Measurements from ENCODE around the gene PPP1R12B.
"Not testable (repeated sequence)": the region's sequence is repeated elsewhere in the genome, so short reads cannot be mapped to it uniquely, and the experiment has no call there.

The PPP1R12B gene

DNA sequence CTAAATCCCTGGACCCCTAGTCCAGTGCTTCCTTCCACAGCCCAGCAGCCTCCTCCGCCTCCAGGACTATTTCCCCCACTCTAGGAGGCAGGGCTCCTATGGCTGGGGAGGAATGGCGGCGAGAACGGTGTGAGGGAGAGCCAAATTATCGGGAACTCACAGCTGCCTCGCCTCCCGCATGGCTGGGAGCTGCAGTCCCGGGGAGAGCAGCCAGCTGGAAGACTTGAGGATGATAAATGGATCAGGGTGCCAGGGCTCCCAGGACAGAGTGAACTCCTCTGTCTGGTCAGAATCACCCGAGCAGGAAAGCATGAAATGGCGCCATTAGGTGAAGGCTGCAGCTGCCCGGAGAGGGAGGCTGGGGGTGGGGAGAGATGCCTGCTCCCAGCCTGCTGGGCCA, 270.5 kb downstream of the PPP1R12B start:
- not testable (repeated sequence) for DNase-seq

- DNase-seq = no peak
Measured at GRCh38 chr1:202619505-202619904, 271.0 kb downstream of the PPP1R12B start.

DNA sequence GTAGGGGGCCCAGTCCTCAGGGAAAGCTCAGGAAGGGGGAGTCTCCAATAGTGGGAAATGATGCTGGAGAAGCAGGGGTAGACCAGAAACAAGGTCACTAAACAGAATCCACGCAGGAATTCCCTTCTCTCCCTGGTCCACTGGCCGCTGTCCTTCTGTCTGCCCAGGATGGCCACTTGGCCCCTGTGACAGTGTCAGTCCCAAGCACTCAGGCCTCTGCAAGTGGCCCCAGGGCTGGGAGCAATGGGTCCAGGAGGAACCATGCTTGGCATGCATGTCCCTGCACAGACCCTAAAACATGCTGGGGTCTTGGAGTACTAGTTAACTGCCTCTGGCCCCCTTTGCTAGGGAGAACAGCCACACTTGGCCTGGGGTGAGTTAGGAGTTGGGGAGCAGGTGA, 271.5 kb downstream of the PPP1R12B start:
- not testable (repeated sequence) for DNase-seq

DNA sequence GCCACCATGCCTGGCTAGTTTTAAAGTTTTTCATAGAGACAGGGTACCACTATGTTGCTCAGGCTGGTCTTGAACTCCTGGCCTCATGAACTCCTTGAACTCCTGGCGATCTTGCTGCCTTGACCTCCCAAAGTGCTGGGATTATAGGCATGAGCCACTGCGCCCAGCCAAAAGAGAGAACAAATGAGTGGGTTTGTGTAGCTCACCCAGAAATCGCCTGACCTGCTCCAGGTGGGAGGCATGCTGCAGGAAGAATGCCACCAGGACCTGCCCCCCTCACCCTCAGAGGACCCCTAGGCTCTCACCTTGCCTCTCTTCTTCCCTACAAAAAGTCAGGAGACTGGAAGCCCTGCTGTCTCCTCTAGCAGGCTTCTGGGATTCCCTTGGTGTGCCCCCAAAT, 272.9 kb downstream of the PPP1R12B start:
- no peak for DNase-seq

DNA sequence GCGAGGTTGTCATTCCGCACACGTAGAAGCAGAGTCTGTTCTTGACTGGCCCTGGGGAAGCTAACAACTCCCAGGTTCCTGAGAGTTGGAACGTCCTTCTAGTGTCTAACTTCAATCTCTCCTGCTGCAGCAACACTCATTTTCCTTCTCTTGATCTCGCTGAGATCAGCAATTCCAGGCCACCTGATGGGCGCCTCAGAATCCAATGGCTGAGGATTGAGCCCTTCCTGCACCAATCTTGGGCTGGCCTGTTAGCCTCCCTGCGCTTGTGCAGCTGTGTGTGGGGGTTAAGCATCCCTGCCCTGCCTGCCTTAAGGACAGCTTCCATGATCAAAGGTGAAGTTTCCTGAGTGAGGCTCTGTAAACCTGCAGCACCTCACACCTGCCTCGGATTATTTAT, 273.9 kb downstream of the PPP1R12B start:
- DNase-seq = no peak

DNA sequence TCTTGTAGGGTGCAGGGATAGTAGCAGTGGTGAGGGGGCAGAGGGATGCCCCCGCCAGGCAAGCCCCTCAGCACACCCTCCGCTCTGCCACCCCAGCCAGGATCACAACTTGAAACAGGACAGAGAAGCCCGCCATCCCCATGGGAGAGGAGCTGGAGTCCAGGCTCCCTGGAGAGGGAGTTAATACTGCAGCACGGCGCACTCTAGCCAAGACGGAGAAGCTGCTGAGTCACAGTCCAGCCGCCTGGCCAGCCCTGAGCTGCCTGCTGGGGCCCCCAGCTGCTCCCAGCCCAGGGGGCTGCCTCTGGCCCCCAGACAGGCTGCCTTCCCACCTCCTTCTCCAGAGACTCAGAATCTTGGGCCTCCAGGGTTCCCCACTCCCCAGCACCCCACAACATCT, 274.6 kb downstream of the PPP1R12B start:
- no peak for DNase-seq

DNA sequence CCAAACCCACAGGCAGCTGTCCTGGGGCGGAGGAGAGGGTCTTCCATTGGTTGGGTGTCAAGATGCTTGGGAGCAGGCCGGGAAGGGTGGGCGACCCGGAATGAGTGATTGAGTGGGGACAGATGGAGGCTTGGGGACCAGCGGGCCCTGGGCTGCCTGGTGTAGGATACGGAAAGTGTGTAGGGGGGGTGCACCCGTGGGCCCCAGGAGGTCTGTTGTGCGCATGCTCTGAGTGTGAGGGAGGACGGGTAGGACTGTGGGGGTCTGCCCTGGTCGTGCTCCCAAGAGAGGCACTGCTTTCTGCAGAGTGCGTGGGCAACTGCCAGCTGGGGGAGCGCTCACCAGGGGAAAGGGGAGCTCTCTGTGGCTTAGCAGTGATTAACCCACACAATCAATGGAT, 275.0 kb downstream of the PPP1R12B start:
- not testable (repeated sequence) for DNase-seq

GRCh38 chr1:202624088-202624780, 275.7 kb downstream of the PPP1R12B start:
- DNase-seq = no peak

DNA sequence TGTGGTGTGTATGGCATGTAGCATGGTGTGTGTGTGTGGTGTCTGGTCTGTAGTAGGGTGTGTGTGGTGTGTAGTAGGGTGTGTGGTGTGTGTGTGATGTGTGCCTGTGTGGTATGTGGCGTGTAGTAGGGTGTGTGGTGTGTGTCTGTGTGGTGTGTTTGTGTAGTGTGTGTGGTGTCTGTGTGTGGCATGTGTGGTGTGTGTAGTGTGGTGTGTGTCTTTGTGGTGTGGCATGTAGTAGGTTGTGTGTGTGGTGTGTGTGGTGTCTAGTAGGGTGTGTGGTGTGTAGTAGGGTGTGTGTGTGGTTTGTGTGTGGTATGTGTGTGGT, 276.2 kb downstream of the PPP1R12B start:
- DNase-seq = no peak

- DNase-seq = no peak
Measured at GRCh38 chr1:202625416-202626360, 277.2 kb downstream of the PPP1R12B start.

DNA sequence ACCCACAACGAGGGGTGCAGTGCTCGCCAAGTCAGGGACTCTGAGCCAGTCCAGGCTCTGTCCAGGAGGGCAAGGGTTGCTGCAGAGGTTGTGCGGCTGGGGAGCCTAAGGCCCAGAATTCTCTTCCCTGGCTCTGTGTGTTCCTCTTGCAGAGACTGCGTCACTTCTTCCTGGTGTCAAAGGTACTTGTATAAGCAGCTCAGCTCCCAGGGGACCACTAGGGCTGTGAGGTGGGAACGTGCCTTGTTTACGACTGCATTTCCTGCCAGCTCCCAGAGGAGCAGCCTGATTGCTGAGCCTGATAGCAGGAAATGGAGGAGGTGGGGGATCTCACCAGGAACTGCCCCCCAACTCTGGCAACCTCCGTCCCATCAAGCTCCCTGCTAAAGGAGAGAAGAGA, 278.5 kb downstream of the PPP1R12B start:
- DNase-seq = not testable (repeated sequence)

GRCh38 chr1:202627841-202628565, 279.5 kb downstream of the PPP1R12B start:
- no peak for DNase-seq

GRCh38 chr1:202628646-202629215, 280.2 kb downstream of the PPP1R12B start:
- no peak for DNase-seq

DNA sequence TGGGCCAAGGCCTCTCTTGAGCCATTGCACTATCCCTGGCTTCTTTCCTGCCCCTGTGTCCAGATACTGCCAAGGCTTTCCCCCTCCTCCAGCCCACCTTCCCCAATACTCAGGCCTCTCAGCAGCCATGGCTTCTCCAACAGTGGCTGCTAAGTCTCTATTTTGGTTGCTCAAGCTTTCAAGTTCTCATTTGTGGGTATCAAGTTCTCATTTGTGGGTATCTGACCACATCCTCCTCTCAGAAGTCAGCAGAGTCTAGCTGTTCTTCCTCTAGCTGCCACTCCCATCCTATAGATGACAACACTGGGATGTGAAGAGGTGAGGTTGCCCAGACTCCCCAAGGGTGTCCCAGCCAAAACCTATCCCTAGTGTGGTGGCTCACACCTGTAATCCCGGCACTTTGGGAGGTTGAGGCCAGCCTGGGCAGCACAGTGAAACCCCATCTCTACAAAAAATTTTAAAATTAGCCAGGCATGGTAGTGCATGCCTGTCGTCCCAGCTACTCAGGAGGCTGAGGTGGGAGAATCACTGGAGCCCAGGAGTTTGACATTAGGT, 280.8 kb downstream of the PPP1R12B start:
- not testable (repeated sequence) for DNase-seq

GRCh38 chr1:202630096-202630495, 281.6 kb downstream of the PPP1R12B start:
- not testable (repeated sequence) for DNase-seq

DNA sequence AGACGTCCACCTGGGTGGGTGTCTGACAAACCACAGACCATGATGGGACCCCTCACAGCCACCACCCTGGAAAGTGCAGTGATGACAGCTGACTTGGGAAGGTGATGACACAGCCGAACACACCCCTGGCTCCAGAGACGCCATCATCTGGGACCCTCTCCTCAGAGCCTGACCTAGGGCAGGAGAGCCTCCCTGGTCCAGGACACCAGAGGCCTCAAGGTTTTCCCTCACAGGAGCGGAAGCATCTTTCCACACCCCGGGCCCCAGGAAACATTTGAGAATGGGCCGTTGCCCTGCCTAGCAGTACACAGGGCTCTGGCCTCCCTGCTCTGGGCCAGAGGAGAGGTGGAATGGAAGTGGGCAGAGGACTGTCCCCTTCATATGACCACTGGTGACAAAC, 282.0 kb downstream of the PPP1R12B start:
- no peak for DNase-seq

DNA sequence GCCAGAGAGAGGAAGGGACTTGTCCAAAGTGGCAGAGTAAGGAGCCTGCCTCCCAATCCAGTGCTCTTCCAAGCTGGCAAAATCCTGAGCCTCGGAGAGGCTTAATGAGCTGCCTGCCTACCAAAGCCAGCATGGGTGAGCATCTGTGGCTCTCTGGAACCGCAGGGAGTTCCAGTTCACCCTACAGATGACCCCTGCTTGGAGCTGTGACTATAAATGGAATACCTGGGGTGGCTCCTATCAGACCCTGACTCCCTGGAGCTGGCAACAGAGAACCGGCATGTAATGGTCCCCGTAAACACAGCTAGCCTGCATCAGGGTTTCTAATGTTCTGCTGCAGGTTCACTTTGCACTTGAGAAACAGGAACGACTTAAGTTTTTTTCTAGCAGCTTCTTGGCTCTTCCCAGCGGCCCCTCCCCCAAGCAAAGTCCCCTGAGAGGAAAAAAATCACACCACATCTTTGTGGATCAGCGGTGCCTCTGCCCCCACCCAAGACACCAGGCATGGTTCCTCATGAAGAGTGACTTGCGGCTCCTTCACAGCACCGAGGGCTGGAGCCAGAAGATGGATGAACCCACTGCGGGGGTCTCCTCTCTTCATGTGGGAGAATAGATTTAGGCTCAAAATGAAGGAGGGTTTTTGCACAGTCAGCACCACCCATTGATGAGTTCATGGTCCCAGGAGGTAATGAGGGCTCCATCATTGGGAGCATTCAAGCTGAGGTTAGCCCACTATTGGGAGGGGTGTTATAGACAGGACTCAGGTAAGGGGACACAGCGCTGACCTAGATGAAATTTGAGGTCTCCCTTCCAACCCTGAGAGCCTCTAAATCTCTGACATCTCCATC, 282.8 kb downstream of the PPP1R12B start:
- DNase-seq = no peak

- DNase-seq = no peak
Measured at GRCh38 chr1:202632241-202632640, 283.7 kb downstream of the PPP1R12B start.

DNA sequence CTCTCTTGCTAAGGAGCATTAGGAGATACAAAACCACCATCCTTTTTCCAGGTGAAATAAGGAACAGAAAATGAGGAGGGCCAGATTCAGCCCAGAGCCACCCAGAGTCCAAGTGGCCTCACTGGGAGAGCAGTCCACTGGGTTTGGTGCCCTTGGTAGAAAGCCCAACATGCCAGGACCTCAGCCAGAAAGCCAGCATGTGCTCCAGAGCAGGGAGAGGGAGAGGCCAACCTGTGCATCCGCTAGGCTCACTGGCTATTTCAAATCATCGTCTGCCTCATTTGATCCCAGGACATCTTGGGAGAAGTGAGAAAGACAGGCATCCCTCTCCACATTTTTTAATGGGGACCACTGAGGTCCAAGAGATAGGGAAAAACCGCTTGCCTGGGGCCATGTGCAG, 287.7 kb downstream of the PPP1R12B start:
- not testable (repeated sequence) for DNase-seq

GRCh38 chr1:202637321-202638018, 289.0 kb downstream of the PPP1R12B start:
- DNase-seq = not testable (repeated sequence)

GRCh38 chr1:202638019-202638700, 289.7 kb downstream of the PPP1R12B start:
- no peak for DNase-seq
